ENCODE data around the gene POTEJ. TPM values are rescaled to one million over a fixed set of nuclear protein-coding genes. Genes with fewer than 3 reads are reported as not detected.
"Not testable (repeated sequence)": the region's sequence is repeated elsewhere in the genome, so short reads cannot be mapped to it uniquely, and the experiment has no call there.

The POTEJ gene
- total RNA-seq, 1 experiment from 2014 or later: not detected

GRCh38 chr2:130601648-130602302 lies 9.5 kb upstream of the POTEJ start:
- DNase-seq (ENCODE audit: low spot score): not testable (repeated sequence)

GRCh38 chr2:130608276-130609001 lies 2.8 kb upstream of the POTEJ start:
- not testable (repeated sequence) for DNase-seq (ENCODE audit: low spot score)

- not testable (repeated sequence) for DNase-seq (ENCODE audit: low spot score)
Measured at GRCh38 chr2:130609002-130609920, 2.0 kb upstream of the POTEJ start.

GRCh38 chr2:130610486-130610885 lies 754 bp upstream of the POTEJ start:
- DNase-seq (ENCODE audit: low spot score): not testable (repeated sequence)

GRCh38 chr2:130628784-130629475 lies 17.7 kb downstream of the POTEJ start:
- not testable (repeated sequence) for DNase-seq (ENCODE audit: low spot score)

- DNase-seq (ENCODE audit: low spot score): not testable (repeated sequence)
Measured at GRCh38 chr2:130638973-130639372, 27.7 kb downstream of the POTEJ start.

GRCh38 chr2:130641688-130642087 lies 30.4 kb downstream of the POTEJ start:
- not testable (repeated sequence) for DNase-seq (ENCODE audit: low spot score)

GRCh38 chr2:130649285-130649684 lies 38.0 kb downstream of the POTEJ start:
- DNase-seq (ENCODE audit: low spot score): not testable (repeated sequence)

GRCh38 chr2:130664506-130664905 lies 53.3 kb downstream of the POTEJ start:
- DNase-seq (ENCODE audit: low spot score): not testable (repeated sequence)

- not testable (repeated sequence) for DNase-seq (ENCODE audit: low spot score)
Measured at GRCh38 chr2:130665596-130665995, 54.4 kb downstream of the POTEJ start.

- not testable (repeated sequence) for DNase-seq (ENCODE audit: low spot score)
Measured at GRCh38 chr2:130667516-130667915, 56.3 kb downstream of the POTEJ start.

GRCh38 chr2:130670026-130670745 lies 58.9 kb downstream of the POTEJ start:
- DNase-seq (ENCODE audit: low spot score): not testable (repeated sequence)

- not testable (repeated sequence) for DNase-seq (ENCODE audit: low spot score)
Measured at GRCh38 chr2:130692041-130692770, 81.0 kb downstream of the POTEJ start.

- DNase-seq (ENCODE audit: low spot score): peak; percentile 21
Measured at GRCh38 chr2:130693474-130693873, 82.2 kb downstream of the POTEJ start.

- not testable (repeated sequence) for DNase-seq (ENCODE audit: low spot score)
Measured at GRCh38 chr2:130703250-130703649, 92.0 kb downstream of the POTEJ start.

Other genes starting within 250 kb of the POTEJ start
- 0.10 and 0.31 TPM in 2 replicates for gene POTEI, start 102.1 kb upstream of the POTEJ start, total RNA-seq (2014; rRNA removed; shearing (Covaris generic))
- gene CFC1B, start 90.2 kb upstream of the POTEJ start, total RNA-seq (2014; rRNA removed; shearing (Covaris generic)): not detected in 2 replicates
- 0.39 TPM in 1 of 2 replicates, not detected in the other for gene CFC1, start 11.9 kb upstream of the POTEJ start, total RNA-seq (2014; rRNA removed; shearing (Covaris generic))
- gene GPR148, start 117.6 kb downstream of the POTEJ start, total RNA-seq (2014; rRNA removed; shearing (Covaris generic)): not detected in 2 replicates
- gene AMER3, start 144.1 kb downstream of the POTEJ start, total RNA-seq (2014; rRNA removed; shearing (Covaris generic)): not detected in 2 replicates
- gene ARHGEF4, start 225.5 kb downstream of the POTEJ start, total RNA-seq (2014; rRNA removed; shearing (Covaris generic)): 1.2 and 1.4 TPM in 2 replicates

Measured in H4 (cell line).